Heart right ventricle (tissue), 16 donors: ENCODE data around the gene RPS6KA2. TPM values are rescaled to one million over a fixed set of nuclear protein-coding genes. Genes with fewer than 3 reads are reported as not detected.

Source experiments
- ATAC-seq, 8 donors: fragments of 200-7000 bp; cut with Tn5 transposase; one replicate each; pipeline ENCODE4 v1.9.1; 2020; ENCODE audit warnings: mild to moderate bottlenecking in 8 of 8, moderate library complexity in 8 of 8, moderate number of reproducible peaks in 1 of 8
- DNase-seq, 2 donors: peaks; one replicate each; pipeline ENCODE4 v3.0.0-alpha.2; 2020
- H3K27ac ChIP-seq, 10 donors: fragments of 200-600 bp; sonication (generic) in 2 of 10; one replicate each; pipeline versions ENCODE4 v1.5.0 to v1.8.0; 2020 to 2022; ENCODE audit warnings: mild to moderate bottlenecking in 3 of 10
- H3K27me3 ChIP-seq, 7 donors: fragments of 200-600 bp; one replicate each; pipeline ENCODE4 v1.8.0; 2021 to 2022; ENCODE audit warnings: mild to moderate bottlenecking in 2 of 7
- H3K36me3 ChIP-seq, 9 donors: fragments of 200-600 bp; sonication (generic) in 1 of 9; one replicate each; pipeline versions ENCODE4 v1.5.0 to v1.8.0; 2020 to 2022; ENCODE audit warnings: mild to moderate bottlenecking in 2 of 9
- H3K4me1 ChIP-seq, 9 donors: fragments of 200-600 bp; sonication (generic) in 1 of 9; one replicate each; pipeline versions ENCODE4 v1.5.0 to v1.8.0; 2020 to 2022; ENCODE audit warnings: mild to moderate bottlenecking in 4 of 9
- H3K4me3 ChIP-seq, 10 donors: fragments of 200-600 bp; sonication (generic) in 2 of 10; one replicate each; pipeline versions ENCODE4 v1.5.0 to v1.8.0; 2020 to 2022; ENCODE audit warnings: mild to moderate bottlenecking in 7 of 10, moderate library complexity in 2 of 10
- H3K9me3 ChIP-seq, 11 donors: fragments of 200-600 bp in 10 of 11; sonication (generic) in 2 of 11; one replicate each; pipeline versions ENCODE4 v1.5.0 to v1.8.0; 2013 to 2022; ENCODE audit warnings: mild to moderate bottlenecking in 2 of 11, control low read depth in 1 of 11, moderate library complexity in 1 of 11
- CTCF ChIP-seq, 9 donors: fragments of 200-600 bp; sonication (generic) in 2 of 9; IDR thresholded peaks; one replicate each; pipeline versions ENCODE4 v1.5.0 to v1.8.0; 2021 to 2022; ENCODE audit warnings: antibody characterized with exemption in 9 of 9, mild to moderate bottlenecking in 5 of 9, moderate library complexity in 1 of 9
- WGBS, 2 donors: extraction: QIAGEN DNeasy Blood & Tissue Kit; methylation state at CpG; one replicate each; pipeline ENCODE4 v1.1.7; 2013; ENCODE audit warnings: inconsistent platforms in 1 of 2; 5-methylcytosine and 5-hydroxymethylcytosine counted together
- intact Hi-C, 10 donors: fragments of 100-400 bp; cut with DNase I; formaldehyde crosslinking; loops; one replicate each; pipeline versions ENCODE4 v1.11.1 to v1.14.2; 2022
- polyA plus RNA-seq, 2 donors: library from polyadenylated mRNA; stranded (reverse); fragments of 200-250 nt; gene quantifications; one replicate each; pipeline ENCODE4 v1.2.3, GENCODE V29; 2013
- total RNA-seq, 10 donors: library from RNA; stranded (reverse); fragmentation: NEBNext Ultra II Directional in 3 of 10; extraction: Animal tissue kit (Norgen Biotek cat#: 25700) in 3 of 10; gene quantifications; one replicate each; pipeline versions ENCODE4 v1.2.1 to v1.2.4, GENCODE V29; 2021 to 2023
- donor health status: Arrhythmogenic right ventricular cardiomyopathy.
- donor health status: ischemic (EF 13 %, LVEDD 7.1; RV severe dilation, severe dysfunction).
- donor health status: healthy with polysubstance abuse.
- donor health status: DM: no; HTN: yes; CAD: no.
- donor health status: DM: no; HTN: no; CAD: no.
- donor health status: ischemic (EF 25% LVEDD 6.9; RV normal size, moderate dysfunction).
- donor health status: ischemic (EF 25% LVEDD 5.7; RV mildly dilated, moderate dysfunction).
- donor health status: healthy.
- donor health status: DM: yes; HTN: yes; CAD: no.
- donor health status: Ischemic cardiomyopathy.
- donor health status: ischemic (EF 35%, LVEDD 5.7; RV mildly dilated, moderate dysfunction).
- donor health status: nonischemic (EF 11% LVEDD 7.7; RV severe dilation, severe dysfunction).
- donor health status: DM: yes; HTN: yes; CAD: no.
- donor health status: PGD.
- donor health status: ischemic (EF 29% LVEDD 5.4; RV normal size, mild dysfunction).
- donor health status: nonischemic (EF 23%, LVEDD 6.1; RV moderate dilation, normal function).

RPS6KA2 gene
- total and polyA plus RNA-seq, 12 donors: 20.3 to 91.4 (median 73.7) TPM

GRCh38 chr6:166655713-166656229 is 28.7 kb upstream of the RPS6KA2 start:
- no peaks in the 10 kb centered on the region for H3K36me3 ChIP-seq
- H3K27me3 ChIP-seq: peaks cover 0 to 21% (median 5%) of the 10 kb centered on the region in 7 donors
- TF ChIP-seq CTCF (IDR thresholded peaks at IDR 0.05): no peak
- no peaks in the 10 kb centered on the region for H3K9me3 ChIP-seq
- H3K27ac ChIP-seq: no peak overlapping the region
- DNase-seq: no peak
- WGBS, 2 donors: 80 to 84% methylated on average over 15 of the region's 15 CpGs
- peaks cover 0 to 14% (median 0%) of the 10 kb centered on the region in 9 donors for H3K4me1 ChIP-seq
- no peak overlapping the region for H3K4me3 ChIP-seq
- ATAC-seq: no peak
- intact Hi-C loops: no loop called here

- DNase-seq (no peak), ATAC-seq (peak in 1 of 8 donors; percentile 35)
- no peaks in the 10 kb centered on the region for H3K9me3 ChIP-seq
- intact Hi-C loops: no loop called here
- no peak overlapping the region for H3K4me3 ChIP-seq
- 76% methylated on average over 6 of the region's 6 CpGs for WGBS, 2 donors
- H3K4me1 ChIP-seq: peaks cover 0 to 14% (median 0%) of the 10 kb centered on the region in 9 donors
- H3K27me3 ChIP-seq: peaks cover 0 to 21% (median 5%) of the 10 kb centered on the region in 7 donors
- no peak for TF ChIP-seq CTCF (IDR thresholded peaks at IDR 0.05)
- no peaks in the 10 kb centered on the region for H3K36me3 ChIP-seq
- no peak overlapping the region for H3K27ac ChIP-seq
Measured at GRCh38 chr6:166655251-166655650, 28.2 kb upstream of the RPS6KA2 start.

- Histone ChIP-seq H3K4me3 (no peak overlapping the region), H3K9me3 (no peaks in the 10 kb centered on the region), H3K36me3 (no peaks in the 10 kb centered on the region), H3K4me1 (peaks cover 0 to 14% (median 0%) of the 10 kb centered on the region in 9 donors), H3K27me3 (peaks cover 0 to 21% (median 5%) of the 10 kb centered on the region in 7 donors), H3K27ac (no peak overlapping the region)
- intact Hi-C loops: no loop called here
- WGBS, 2 donors: 67 to 69% methylated on average over 7 of the region's 7 CpGs
- no peak for TF ChIP-seq CTCF (IDR thresholded peaks at IDR 0.05)
- no peak for DNase-seq
- no peak for ATAC-seq
Measured at GRCh38 chr6:166654573-166654972, 27.5 kb upstream of the RPS6KA2 start.

GRCh38 chr6:166653639-166653941 is 26.5 kb upstream of the RPS6KA2 start:
- H3K27ac ChIP-seq: no peak overlapping the region
- no peak for TF ChIP-seq CTCF (IDR thresholded peaks at IDR 0.05)
- no peaks in the 10 kb centered on the region for H3K9me3 ChIP-seq
- WGBS, 2 donors: 92 to 94% methylated on average over 4 of the region's 4 CpGs
- peaks cover 0 to 21% (median 5%) of the 10 kb centered on the region in 7 donors for H3K27me3 ChIP-seq
- no peak for ATAC-seq
- no peaks in the 10 kb centered on the region for H3K36me3 ChIP-seq
- no peak overlapping the region for H3K4me3 ChIP-seq
- intact Hi-C loops: no loop called here
- no peak for DNase-seq
- peaks cover 0 to 14% (median 0%) of the 10 kb centered on the region in 9 donors for H3K4me1 ChIP-seq
